ENCODE measurements around the gene TBL1XR1.

Gene TBL1XR1

GRCh38 chr3:177061369-177061768 lies 135.9 kb downstream of the TBL1XR1 start:
- Histone ChIP-seq H3K9me3 (ENCODE audit: control insufficient read depth in 2 of 2, low read length in 2 of 2) (no peaks in the 10 kb centered on the region), H3K4me1 (ENCODE audit: control insufficient read depth, insufficient read depth, low read length) (no peaks in the 10 kb centered on the region), H3K36me3 (ENCODE audit: control insufficient read depth in 2 of 2, insufficient read depth in 2 of 2, low read length in 2 of 2) (no peaks in the 10 kb centered on the region), H3K9ac (ENCODE audit: low read length in 2 of 2) (no peak overlapping the region), H3K27ac (ENCODE audit: low read length) (no peak overlapping the region), H3K4me3 (ENCODE audit: low read length in 2 of 2) (no peak overlapping the region), H3K27me3 (ENCODE audit: control insufficient read depth in 1 of 2, insufficient read depth in 2 of 2, low read length in 2 of 2) (no peaks in the 10 kb centered on the region)

DNA sequence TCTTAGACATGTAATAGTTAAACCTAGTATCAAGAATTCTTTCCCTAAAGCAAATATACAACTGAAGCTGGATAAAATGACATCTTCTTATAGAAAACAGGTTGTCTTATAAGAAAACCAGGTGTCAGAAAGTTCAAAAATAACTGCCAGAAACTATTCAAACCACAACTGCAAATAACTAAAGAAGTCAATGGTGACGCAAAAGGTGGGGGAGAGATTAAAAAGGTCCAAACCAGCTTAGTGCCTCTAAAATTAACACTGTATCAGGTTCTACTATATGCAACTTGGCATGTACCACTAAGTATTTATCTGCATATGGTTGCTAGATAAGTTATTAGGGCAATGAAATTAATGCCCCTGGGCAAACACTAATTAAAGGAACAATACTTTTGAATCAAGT lies 136.8 kb downstream of the TBL1XR1 start:
- Histone ChIP-seq H3K36me3 (ENCODE audit: control insufficient read depth in 2 of 2, insufficient read depth in 2 of 2, low read length in 2 of 2) (no peaks in the 10 kb centered on the region), H3K4me1 (ENCODE audit: control insufficient read depth, insufficient read depth, low read length) (no peaks in the 10 kb centered on the region), H3K4me3 (ENCODE audit: low read length in 2 of 2) (no peak overlapping the region), H3K27me3 (ENCODE audit: control insufficient read depth in 1 of 2, insufficient read depth in 2 of 2, low read length in 2 of 2) (no peaks in the 10 kb centered on the region), H3K9ac (ENCODE audit: low read length in 2 of 2) (no peak overlapping the region), H3K27ac (ENCODE audit: low read length) (no peak overlapping the region), H3K9me3 (ENCODE audit: control insufficient read depth in 2 of 2, low read length in 2 of 2) (no peaks in the 10 kb centered on the region)

DNA sequence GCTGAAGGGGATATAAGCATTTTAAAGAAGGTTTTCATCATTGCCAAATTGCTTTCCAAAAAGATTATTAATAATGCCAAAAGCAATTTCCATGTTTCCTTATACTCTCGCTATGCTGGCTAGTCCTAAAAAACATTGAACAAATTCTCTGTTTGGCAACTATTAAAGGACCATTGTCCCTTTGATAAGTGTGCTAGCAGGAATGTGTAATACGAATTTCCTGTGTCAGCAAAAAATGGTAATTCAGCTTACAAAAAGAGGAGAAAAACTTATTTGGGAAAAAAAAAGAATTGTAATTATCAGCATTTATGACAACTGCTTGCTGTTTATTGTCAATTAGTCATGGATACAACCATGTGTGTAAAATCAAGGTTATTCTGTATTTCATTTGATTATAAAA lies 138.6 kb downstream of the TBL1XR1 start:
- H3K27me3 ChIP-seq (ENCODE audit: control insufficient read depth in 1 of 2, insufficient read depth in 2 of 2, low read length in 2 of 2): no peaks in the 10 kb centered on the region
- H3K4me1 ChIP-seq (ENCODE audit: control insufficient read depth, insufficient read depth, low read length): no peaks in the 10 kb centered on the region
- no peaks in the 10 kb centered on the region for H3K36me3 ChIP-seq (ENCODE audit: control insufficient read depth in 2 of 2, insufficient read depth in 2 of 2, low read length in 2 of 2)
- H3K9me3 ChIP-seq (ENCODE audit: control insufficient read depth in 2 of 2, low read length in 2 of 2): no peaks in the 10 kb centered on the region
- H3K9ac ChIP-seq (ENCODE audit: low read length in 2 of 2): no peak overlapping the region
- H3K4me3 ChIP-seq (ENCODE audit: low read length in 2 of 2): no peak overlapping the region
- H3K27ac ChIP-seq (ENCODE audit: low read length): no peak overlapping the region

DNA sequence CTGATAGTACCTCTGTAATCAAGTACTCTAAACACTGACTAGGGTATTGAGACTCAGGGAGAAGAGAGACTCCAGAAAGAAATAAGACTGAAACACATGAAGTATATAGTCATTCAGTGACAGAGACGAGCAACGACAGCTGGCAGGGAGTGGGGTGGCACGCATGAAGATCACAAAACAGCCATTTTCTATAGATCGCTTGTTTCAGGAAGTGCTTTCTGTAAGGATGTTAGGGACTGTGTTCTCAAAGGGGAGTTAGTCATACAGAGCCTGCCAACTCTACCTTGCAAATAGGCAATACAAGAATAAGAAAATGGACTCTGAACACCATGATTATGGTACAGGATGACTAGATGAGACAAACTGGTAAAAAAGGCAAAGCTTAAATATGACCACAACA lies 139.5 kb downstream of the TBL1XR1 start:
- Histone ChIP-seq H3K4me3 (ENCODE audit: low read length in 2 of 2) (no peak overlapping the region), H3K4me1 (ENCODE audit: control insufficient read depth, insufficient read depth, low read length) (no peaks in the 10 kb centered on the region), H3K27me3 (ENCODE audit: control insufficient read depth in 1 of 2, insufficient read depth in 2 of 2, low read length in 2 of 2) (no peaks in the 10 kb centered on the region), H3K36me3 (ENCODE audit: control insufficient read depth in 2 of 2, insufficient read depth in 2 of 2, low read length in 2 of 2) (no peaks in the 10 kb centered on the region), H3K9ac (ENCODE audit: low read length in 2 of 2) (no peak overlapping the region), H3K9me3 (ENCODE audit: control insufficient read depth in 2 of 2, low read length in 2 of 2) (no peaks in the 10 kb centered on the region), H3K27ac (ENCODE audit: low read length) (no peak overlapping the region)

DNA sequence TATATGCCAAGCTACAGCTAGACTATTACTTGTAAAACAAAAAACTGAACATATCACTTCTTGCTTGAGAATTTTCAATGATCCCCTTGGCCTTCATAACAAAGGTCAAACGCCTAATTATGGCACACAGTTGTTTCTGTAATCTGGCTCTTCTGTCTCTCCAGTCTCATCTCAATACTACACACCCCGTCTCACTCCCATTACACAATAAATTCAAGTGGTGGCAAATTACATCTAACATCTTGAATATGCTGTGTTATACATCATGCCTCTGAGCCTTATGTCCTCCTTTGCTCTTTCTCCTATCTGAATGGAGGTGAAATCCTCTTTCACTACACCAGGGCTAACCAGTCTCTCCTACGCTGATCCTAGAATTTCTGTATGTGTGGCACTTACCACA lies 140.4 kb downstream of the TBL1XR1 start:
- Histone ChIP-seq H3K9ac (ENCODE audit: low read length in 2 of 2) (no peak overlapping the region), H3K27ac (ENCODE audit: low read length) (no peak overlapping the region), H3K4me1 (ENCODE audit: control insufficient read depth, insufficient read depth, low read length) (no peaks in the 10 kb centered on the region), H3K27me3 (ENCODE audit: control insufficient read depth in 1 of 2, insufficient read depth in 2 of 2, low read length in 2 of 2) (no peaks in the 10 kb centered on the region), H3K36me3 (ENCODE audit: control insufficient read depth in 2 of 2, insufficient read depth in 2 of 2, low read length in 2 of 2) (no peaks in the 10 kb centered on the region), H3K4me3 (ENCODE audit: low read length in 2 of 2) (no peak overlapping the region), H3K9me3 (ENCODE audit: control insufficient read depth in 2 of 2, low read length in 2 of 2) (no peaks in the 10 kb centered on the region)

DNA sequence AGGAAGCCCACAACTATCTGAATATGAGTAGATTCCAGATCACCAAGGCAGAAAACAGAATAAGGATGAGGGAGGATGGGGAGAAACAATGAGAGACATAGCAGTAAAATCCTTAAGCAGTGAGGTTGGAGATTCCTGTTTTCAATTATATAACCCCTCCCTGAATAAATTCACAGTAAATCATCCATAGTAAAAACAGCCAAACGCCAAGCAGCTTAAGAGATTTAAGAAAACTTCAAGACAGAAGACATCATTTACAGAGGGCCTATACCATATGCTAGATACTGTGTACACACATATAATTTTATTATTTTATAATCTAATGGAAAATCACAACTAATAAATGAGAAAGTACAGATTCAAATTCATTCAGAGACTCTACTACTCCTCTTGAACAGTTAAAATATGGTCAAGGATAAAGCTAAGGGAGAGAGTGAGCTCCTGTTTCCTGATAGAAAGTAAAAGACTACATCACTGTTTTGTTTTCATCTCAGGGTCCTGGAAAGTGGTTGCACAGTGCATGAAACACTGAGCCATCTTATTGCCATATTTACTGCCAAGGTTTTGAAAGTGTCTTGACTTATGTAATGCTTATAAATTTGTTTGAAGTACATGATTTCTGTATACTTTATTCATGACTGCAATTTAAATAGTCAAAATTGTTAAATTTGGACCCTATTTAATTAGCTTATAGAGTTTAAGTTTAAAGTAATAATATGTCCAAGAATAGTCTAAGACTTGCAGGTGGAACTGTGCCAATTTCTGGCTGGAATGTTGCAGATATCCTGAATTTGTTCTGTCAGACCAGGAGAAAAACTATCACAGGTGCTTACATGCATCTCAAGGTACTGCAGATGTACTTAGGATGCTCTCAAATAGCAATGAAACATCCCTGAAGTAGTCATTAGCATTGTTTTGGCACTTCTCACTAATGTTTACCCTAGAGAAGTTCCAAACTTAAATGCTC lies 141.4 kb downstream of the TBL1XR1 start:
- H3K4me1 ChIP-seq (ENCODE audit: control insufficient read depth, insufficient read depth, low read length): no peaks in the 10 kb centered on the region
- no peaks in the 10 kb centered on the region for H3K9me3 ChIP-seq (ENCODE audit: control insufficient read depth in 2 of 2, low read length in 2 of 2)
- H3K27ac ChIP-seq (ENCODE audit: low read length): no peak overlapping the region
- no peaks in the 10 kb centered on the region for H3K27me3 ChIP-seq (ENCODE audit: control insufficient read depth in 1 of 2, insufficient read depth in 2 of 2, low read length in 2 of 2)
- H3K36me3 ChIP-seq (ENCODE audit: control insufficient read depth in 2 of 2, insufficient read depth in 2 of 2, low read length in 2 of 2): no peaks in the 10 kb centered on the region
- H3K9ac ChIP-seq (ENCODE audit: low read length in 2 of 2): no peak overlapping the region
- H3K4me3 ChIP-seq (ENCODE audit: low read length in 2 of 2): no peak overlapping the region

DNA sequence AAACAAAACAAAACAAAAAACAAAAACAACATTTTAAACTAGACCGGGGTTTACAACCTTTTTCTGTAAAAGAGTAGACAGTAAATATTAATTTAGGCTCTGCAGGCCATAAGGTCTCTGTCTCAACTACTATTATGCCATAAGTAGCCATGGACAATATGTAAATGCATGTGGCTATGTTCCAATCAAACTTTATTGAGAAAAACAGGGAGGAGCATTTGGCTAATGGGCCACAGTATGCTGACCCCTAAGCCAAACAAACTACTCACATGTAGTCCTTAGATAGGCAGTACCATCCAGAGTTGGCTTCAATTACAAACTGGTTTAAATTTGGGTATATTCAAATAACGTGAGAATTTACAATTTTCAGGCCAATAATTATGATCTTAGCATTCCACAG lies 144.2 kb downstream of the TBL1XR1 start:
- no peak overlapping the region for H3K9ac ChIP-seq (ENCODE audit: low read length in 2 of 2)
- no peak overlapping the region for H3K27ac ChIP-seq (ENCODE audit: low read length)
- H3K4me1 ChIP-seq (ENCODE audit: control insufficient read depth, insufficient read depth, low read length): no peaks in the 10 kb centered on the region
- no peaks in the 10 kb centered on the region for H3K27me3 ChIP-seq (ENCODE audit: control insufficient read depth in 1 of 2, insufficient read depth in 2 of 2, low read length in 2 of 2)
- H3K4me3 ChIP-seq (ENCODE audit: low read length in 2 of 2): no peak overlapping the region
- H3K9me3 ChIP-seq (ENCODE audit: control insufficient read depth in 2 of 2, low read length in 2 of 2): no peaks in the 10 kb centered on the region
- H3K36me3 ChIP-seq (ENCODE audit: control insufficient read depth in 2 of 2, insufficient read depth in 2 of 2, low read length in 2 of 2): peaks cover 3 to 13% of the 10 kb centered on the region in 2 donors

DNA sequence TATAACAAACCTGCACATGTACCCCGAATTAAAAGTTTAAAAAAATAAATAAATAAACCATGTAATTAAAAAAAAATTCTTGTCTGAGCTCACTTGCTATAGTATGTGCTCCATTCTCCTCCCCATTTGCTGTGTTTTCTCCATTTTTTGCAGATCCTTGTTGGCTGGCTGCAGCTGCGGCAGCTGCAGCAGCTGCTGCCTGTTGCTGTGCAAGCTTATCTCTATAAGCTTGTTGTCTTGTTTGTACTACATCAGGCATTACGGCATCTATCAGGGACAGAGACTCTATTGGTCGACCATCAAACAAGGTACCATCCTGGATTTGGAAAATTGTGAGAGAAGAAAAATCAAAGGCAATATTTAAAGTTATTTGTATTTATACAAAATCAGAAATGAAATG lies 145.9 kb downstream of the TBL1XR1 start:
- H3K9me3 ChIP-seq (ENCODE audit: control insufficient read depth in 2 of 2, low read length in 2 of 2): no peaks in the 10 kb centered on the region
- H3K27me3 ChIP-seq (ENCODE audit: control insufficient read depth in 1 of 2, insufficient read depth in 2 of 2, low read length in 2 of 2): no peaks in the 10 kb centered on the region
- no peaks in the 10 kb centered on the region for H3K4me1 ChIP-seq (ENCODE audit: control insufficient read depth, insufficient read depth, low read length)
- no peak overlapping the region for H3K27ac ChIP-seq (ENCODE audit: low read length)
- H3K36me3 ChIP-seq (ENCODE audit: control insufficient read depth in 2 of 2, insufficient read depth in 2 of 2, low read length in 2 of 2): peaks cover 3 to 23% of the 10 kb centered on the region in 2 donors
- no peak overlapping the region for H3K9ac ChIP-seq (ENCODE audit: low read length in 2 of 2)
- H3K4me3 ChIP-seq (ENCODE audit: low read length in 2 of 2): no peak overlapping the region

- no peaks in the 10 kb centered on the region for H3K27me3 ChIP-seq (ENCODE audit: control insufficient read depth in 1 of 2, insufficient read depth in 2 of 2, low read length in 2 of 2)
- no peaks in the 10 kb centered on the region for H3K9me3 ChIP-seq (ENCODE audit: control insufficient read depth in 2 of 2, low read length in 2 of 2)
- H3K36me3 ChIP-seq (ENCODE audit: control insufficient read depth in 2 of 2, insufficient read depth in 2 of 2, low read length in 2 of 2): peaks cover 3 to 29% of the 10 kb centered on the region in 2 donors
- no peaks in the 10 kb centered on the region for H3K4me1 ChIP-seq (ENCODE audit: control insufficient read depth, insufficient read depth, low read length)
- no peak overlapping the region for H3K27ac ChIP-seq (ENCODE audit: low read length)
- no peak overlapping the region for H3K4me3 ChIP-seq (ENCODE audit: low read length in 2 of 2)
- H3K9ac ChIP-seq (ENCODE audit: low read length in 2 of 2): no peak overlapping the region
Measured at GRCh38 chr3:177050501-177051237, 146.6 kb downstream of the TBL1XR1 start.

DNA sequence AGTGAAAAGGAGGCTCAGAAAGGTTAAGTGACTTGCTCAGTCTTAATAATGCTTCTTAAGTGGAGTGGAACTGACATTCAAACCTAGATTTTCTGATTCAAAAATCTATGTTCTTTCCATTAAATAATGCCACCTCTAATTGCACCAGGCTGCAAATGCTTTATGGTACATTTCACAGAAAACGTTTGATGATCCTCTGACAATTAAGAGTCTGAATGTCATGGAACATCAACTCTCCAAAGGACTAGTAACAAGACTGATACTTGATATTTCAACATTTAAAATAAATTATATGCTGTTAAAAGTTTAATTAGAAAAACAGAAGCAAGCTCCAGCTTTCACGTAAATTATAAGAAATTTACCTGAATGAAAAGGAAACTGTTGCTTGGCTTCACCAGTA lies 151.5 kb downstream of the TBL1XR1 start:
- Histone ChIP-seq H3K27me3 (ENCODE audit: control insufficient read depth in 1 of 2, insufficient read depth in 2 of 2, low read length in 2 of 2) (no peaks in the 10 kb centered on the region), H3K27ac (ENCODE audit: low read length) (no peak overlapping the region), H3K36me3 (ENCODE audit: control insufficient read depth in 2 of 2, insufficient read depth in 2 of 2, low read length in 2 of 2) (peaks cover 3 to 40% of the 10 kb centered on the region in 2 donors), H3K4me3 (ENCODE audit: low read length in 2 of 2) (no peak overlapping the region), H3K9me3 (ENCODE audit: control insufficient read depth in 2 of 2, low read length in 2 of 2) (no peaks in the 10 kb centered on the region), H3K4me1 (ENCODE audit: control insufficient read depth, insufficient read depth, low read length) (peaks cover 10% of the 10 kb centered on the region), H3K9ac (ENCODE audit: low read length in 2 of 2) (no peak overlapping the region)

DNA sequence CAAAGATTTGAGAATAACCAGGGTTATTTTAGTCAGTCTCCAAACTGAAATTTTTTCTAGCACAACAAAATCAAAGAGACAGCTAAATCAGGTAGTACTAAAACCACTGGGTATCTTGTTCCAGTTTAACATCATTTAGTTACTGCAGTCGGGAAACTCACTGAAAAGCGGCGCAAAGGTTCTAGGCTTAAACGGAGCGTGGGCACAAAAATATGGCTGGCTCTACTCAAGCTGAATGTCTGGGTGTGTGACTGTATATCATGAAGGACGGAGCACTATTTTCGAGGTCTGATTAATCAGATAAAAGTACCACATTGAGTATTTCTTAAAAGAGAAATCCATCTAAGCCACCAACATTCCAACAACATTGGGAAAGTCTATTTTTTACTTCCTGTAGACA lies 152.1 kb downstream of the TBL1XR1 start:
- peaks cover 3 to 40% of the 10 kb centered on the region in 2 donors for H3K36me3 ChIP-seq (ENCODE audit: control insufficient read depth in 2 of 2, insufficient read depth in 2 of 2, low read length in 2 of 2)
- no peaks in the 10 kb centered on the region for H3K27me3 ChIP-seq (ENCODE audit: control insufficient read depth in 1 of 2, insufficient read depth in 2 of 2, low read length in 2 of 2)
- no peak overlapping the region for H3K27ac ChIP-seq (ENCODE audit: low read length)
- peaks cover 11% of the 10 kb centered on the region for H3K4me1 ChIP-seq (ENCODE audit: control insufficient read depth, insufficient read depth, low read length)
- H3K4me3 ChIP-seq (ENCODE audit: low read length in 2 of 2): no peak overlapping the region
- no peak overlapping the region for H3K9ac ChIP-seq (ENCODE audit: low read length in 2 of 2)
- H3K9me3 ChIP-seq (ENCODE audit: control insufficient read depth in 2 of 2, low read length in 2 of 2): no peaks in the 10 kb centered on the region
